CD4-positive, alpha-beta T cell treated with Interleukin-6 for 4 hours (primary cell): ENCODE data around the gene FBXL12.
"Not testable (repeated sequence)": the region's sequence is repeated elsewhere in the genome, so short reads cannot be mapped to it uniquely, and the experiment has no call there.

Experiments used
- DNase-seq: peaks from one replicate; pipeline ENCODE4 v3.0.0-alpha.2; 2020; ENCODE audit warnings: mixed read lengths

Gene FBXL12

DNA sequence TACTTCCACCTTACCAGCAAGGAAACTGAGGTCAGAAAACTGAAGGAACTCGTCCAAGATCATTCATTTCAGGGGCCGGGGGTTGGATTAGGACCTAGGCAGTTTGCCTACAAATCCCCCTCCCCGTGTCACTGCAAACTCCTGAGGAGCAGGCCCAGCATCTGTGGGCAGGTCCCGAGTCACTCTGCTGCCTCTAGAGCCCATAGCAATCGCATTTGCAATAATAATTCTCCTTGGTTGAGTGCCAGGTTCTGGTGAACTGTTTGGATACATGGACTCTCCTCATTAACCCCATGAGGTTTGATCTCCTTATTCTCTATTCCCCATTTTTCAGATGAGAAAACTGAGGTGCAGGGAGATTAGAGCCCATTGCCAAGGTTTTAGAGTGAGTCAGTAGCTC lies 17.1 kb upstream of the FBXL12 start:
- DNase-seq, result no peak

DNA sequence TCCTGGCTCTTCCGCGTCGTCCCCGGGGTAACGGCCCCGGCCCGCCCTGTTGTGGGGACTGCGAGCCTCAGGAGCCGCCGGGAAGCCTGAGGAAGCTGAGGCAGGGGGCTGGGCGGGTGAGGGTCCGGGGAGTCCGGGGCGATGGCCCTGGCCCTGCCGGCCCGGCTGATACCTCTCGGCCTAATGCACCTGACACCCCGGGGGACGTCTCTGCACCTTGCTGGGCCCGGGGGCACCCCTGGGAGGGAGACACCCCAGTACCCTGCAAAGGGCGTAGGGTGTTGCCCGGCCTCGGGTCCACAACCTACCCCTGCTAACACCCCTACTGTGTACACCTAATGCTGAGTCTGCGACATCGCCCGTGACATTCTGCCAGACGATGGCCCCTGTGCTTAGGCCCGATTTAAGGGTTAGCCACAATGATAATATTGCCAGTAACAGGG lies 16.6 kb upstream of the FBXL12 start:
- DNase-seq, result no peak

DNA sequence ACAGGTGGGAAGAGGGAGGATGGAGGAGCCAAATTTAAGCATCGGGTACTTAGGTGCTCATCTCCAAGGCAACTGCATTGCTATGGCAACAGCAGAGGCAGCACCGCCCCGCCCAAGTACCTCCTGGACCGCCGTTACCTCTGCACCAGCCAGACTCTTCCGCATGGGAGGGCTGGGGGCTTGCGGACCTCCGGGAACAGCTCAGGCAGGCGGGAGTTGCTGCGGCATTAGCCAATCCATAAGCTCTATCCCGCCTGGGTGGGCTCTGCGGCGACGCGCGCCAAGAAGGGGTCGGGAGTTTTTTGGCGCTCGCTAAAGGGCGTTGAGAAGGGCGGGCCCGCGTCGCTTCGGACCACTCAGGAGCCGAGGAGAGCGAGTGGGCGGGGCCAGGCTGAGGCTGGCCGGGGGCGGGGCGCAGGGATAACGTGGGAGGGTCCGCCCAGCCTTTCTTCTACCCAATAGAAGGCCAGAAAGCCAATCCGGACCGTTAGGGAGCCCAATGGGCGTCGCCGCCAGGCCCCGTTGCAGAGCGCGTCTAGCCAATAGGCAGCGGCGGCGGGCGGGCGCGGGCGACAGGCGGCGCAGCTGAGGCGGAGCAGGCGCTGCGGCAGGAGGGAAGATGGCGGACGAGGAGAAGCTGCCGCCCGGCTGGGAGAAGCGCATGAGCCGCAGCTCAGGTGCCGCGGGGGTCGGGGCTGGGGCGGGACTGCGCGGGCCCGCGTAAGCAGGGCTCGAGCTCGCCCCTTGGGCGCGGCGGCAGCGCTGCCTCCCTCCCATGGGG lies 16.0 kb upstream of the FBXL12 start, which contains the start of gene PIN1:
Gene PIN1, plus strand, starts transcription at position 593 of the 781 bp plus-strand sequence. Its CDS starts 27 bp downstream, at position 620.
- peak; percentile 99 for DNase-seq

DNA sequence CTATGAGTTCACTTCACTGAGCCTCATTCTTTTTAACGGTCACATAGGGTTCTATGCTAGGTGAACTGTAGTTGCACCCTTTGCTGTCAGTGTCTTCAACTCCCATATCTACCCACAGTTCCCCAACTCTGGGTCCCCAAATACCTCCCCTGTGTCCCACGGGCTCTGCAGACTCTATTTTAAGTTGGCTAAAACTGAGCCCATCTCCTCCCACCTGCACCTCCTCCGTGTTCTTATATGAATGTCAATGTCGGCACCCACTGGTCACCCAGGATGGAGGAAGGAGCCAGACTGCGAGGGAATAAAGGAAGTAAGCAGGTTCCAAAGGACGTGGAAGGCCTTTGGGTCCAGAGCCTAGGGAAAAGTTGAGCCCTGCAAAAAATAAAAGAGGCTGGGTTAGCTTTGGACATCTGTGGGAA lies 15.4 kb upstream of the FBXL12 start:
- no peak for DNase-seq

DNA sequence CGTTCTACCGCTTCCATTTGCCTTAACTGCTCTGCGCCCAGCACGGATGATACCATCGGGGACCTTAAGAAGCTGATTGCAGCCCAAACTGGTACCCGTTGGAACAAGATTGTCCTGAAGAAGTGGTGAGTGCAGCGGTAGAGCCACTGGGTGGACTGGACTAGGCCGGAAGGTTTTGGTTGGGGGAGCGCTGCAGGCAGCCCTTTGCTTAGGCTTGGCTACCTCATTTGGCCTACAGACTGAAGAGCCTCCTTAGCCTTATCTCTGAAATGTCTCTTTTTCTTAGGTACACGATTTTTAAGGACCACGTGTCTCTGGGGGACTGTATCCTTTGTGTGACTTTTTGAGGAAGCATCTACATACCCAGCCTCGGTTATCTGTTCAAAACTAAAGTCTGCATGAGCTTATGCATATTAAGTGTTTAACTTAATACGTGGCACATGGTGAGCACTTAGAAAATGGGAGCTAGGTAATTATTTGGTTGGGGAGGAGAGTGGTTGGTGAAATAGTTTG lies 9.7 kb upstream of the FBXL12 start:
- no peak for DNase-seq

DNA sequence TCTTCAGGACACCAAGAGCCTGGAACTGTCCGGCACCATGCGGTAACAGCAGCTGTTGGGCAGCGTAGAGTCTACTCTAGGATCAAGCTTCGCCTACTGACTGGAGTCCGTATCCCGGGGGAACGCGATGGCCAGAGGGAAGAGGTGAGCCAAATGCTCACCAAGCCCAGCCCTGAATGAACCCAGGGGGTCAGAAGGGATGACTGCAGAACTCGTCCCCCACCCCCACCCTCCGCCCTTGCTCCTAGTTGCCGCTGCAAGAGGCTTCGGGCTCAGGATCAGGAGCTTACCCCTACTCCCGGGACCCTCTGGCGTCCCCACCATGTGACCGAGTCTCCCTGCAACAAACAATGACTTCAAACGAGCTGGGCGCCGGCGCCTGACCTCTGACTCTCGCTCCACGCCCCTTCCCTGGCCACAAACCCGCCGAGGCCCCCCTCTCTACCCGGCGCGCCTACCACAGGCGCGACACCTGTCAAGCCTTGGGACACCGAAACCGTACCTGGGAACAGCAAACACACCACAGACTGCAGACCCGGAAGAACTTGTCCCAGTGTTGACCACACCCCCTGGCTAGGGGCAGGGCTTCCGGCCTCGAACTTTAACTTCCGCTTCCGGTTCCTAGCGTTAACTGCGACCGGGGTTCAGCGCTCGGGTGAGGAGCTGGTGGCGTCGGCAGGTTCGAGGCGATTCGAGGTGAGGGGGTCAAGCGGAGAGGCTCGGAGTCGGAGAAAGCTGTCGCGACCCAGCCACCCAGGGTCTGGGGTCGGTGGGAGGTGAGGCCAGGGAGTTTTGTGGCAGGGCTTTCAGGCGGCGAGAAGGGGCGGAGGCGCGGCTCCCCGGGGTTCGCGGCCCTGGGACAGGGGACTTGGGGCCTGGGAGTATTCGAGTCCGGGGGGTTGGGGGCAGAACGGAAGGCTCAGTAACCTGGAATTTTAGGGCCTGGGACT lies 8.7 kb upstream of the FBXL12 start, which contains the start of gene UBL5:
Gene UBL5, plus strand, starts transcription at position 630 of the 950 bp plus-strand sequence. CDS start 420 bp downstream, outside the sequence.
- peak; percentile 93 for DNase-seq

DNA sequence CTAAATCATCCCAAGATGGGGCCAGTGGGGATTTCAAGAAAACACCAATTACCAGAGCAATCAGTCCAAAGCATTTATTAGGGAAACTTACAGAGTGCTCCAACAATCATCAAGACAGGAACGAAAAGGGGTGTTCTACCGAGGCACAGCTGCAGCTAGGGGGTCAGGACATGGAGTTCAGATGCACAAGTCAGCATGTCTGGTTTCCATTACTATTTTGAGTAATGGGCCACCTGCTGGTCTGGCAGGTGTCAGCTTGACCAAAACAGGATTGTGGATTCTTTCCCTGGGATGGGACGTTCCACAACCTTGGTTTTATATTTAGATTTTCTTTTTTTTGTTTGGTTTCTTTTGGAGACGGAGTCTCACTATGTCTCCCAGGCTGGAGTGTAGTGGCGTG lies 4.9 kb upstream of the FBXL12 start:
- DNase-seq, result no peak

DNA sequence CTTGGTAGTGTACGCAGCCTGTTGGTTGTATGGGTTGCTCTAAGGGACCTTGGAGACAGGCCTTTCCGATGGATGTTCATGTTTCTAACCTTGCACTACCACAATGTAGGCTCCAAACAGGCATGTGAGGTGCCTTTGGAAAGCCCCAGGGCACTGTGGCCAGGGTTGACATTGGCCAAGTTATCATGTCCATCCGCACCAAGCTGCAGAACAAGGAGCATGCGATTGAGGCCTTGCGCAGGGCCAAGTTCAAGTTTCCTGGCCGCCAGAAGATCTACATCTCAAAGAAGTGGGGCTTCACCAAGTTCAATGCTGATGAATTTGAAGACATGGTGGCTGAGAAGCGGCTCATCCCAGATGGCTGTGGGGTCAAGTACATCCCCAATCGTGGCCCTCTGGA lies 1.2 kb upstream of the FBXL12 start:
- not testable (repeated sequence) for DNase-seq

DNA sequence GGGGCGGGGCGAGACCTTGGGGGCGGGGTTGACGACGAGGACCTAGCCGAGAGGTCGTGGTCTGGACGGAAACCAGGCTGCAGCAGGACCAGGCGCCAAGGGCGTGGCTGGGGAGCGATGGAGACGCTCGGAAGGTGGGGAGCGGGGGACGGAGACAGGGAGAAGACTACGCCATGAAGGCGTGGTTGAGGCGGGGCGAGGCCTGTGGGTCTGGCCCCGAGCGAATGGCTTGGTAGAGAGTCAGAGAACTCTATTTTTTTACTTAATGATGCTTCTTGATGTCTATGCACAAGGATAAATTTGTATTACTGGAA lies 674 bp upstream of the FBXL12 start:
- DNase-seq, result no peak

DNA sequence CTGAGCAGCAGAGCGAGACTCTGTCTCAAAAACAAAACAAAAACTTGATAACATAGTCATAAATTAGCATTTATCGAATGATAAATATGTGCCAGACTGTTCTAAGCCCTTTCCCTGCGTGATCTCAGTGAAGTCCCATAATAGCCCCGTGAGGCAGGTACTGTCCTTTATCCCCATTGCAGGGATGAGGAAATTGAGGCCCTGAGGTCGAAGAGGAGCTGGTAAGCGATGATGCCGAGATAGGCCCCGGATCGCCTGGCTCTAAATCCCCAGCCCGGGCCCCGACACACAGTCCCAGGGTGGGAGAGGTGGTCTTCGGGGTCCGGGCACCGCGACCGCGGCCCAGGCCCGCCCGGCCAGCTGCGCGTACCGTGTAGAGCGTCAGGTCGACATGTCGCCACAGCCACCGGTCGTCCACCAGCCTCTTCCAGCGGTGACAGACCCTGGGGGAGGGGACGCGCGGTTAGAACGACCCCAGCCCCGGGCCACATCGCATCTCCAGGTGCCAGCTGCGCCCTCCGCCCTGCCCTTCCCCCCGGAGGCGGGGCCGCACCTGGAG lies 625 bp downstream of the FBXL12 start:
- DNase-seq, result no peak

DNA sequence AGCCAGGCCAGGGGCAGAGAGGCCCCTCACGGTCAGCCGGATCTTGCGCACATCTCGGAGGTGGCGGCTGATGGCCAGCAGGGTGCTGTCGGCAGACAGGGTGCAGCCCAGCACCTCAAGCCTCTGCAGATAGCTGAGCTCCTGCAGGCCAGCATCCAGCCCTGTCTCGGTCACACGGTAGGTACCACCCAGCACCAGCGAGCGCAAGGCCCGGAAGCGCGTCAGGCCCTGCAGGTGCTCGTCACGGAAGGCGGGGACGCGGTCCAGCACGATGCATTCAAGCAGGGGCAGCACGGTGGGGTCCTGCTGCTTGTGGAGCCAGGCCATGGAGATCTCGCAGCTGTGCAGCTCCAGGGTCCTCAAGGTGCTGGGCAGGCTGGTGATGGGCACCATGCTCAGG lies 7.7 kb downstream of the FBXL12 start:
- DNase-seq, result no peak

DNA sequence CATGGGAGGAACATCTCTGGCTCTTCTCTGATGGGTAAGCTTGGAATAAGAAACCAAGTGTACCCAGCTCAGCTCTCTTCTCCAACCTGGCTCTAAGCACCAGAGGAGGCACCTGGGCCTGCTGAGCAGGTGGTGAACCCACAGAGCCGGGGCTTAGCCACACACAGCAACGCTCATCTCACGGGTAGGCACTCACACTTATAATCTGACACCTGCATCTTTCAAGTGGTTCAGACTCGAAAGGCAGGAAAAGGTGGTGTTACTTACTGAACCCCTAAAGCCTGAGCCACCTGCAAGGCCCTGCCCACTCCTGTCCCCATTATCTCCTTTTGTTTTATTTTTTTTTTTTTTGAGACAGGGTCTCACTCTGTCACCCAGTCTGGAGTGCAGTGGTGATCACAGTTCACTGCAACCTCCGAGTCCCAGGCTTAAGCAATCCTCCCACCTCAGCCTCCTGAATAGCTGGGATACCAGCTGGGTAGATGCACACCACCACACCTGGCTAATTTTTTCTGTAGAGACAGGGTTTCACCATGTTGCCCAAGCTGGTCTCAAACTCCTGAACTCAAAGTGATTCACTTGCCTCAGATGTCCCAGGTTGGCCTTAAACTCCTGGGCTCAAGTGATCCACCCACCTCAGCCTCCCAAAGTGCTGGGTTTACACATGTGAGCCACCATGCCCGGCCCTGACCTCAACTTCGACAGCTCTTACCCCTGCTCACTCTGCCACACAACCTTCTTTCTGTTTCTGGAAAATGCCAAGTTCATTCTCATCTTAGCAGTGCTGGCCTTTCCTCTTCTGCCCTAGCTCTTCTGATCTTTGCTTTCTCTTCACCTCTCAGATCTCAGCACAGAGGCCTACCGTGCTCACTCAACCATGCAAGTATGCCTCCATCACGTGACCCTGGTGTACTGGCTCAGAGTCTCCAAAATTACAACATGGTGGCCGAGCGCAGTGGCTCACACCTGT lies 9.7 kb downstream of the FBXL12 start:
- DNase-seq, result peak; percentile 61

DNA sequence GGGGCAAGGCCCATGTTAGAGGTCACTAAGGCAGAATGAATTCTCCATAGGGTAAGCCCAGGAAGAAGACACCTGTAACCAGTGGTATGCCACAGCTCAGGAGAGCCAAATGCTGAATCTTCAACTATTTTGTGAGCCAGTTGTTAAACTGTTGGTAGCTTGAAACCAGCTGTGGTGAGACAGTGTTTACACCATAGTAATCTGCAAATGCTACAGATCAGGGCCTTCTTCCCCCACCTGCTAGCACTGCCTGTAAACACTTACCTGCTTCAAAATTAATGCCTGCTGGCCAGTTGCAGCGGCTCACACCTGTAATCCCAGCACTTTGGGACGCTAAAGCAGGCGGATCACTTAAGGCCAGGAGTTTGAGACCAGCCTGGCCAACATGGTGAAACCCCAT lies 12.1 kb downstream of the FBXL12 start:
- DNase-seq, result no peak

DNA sequence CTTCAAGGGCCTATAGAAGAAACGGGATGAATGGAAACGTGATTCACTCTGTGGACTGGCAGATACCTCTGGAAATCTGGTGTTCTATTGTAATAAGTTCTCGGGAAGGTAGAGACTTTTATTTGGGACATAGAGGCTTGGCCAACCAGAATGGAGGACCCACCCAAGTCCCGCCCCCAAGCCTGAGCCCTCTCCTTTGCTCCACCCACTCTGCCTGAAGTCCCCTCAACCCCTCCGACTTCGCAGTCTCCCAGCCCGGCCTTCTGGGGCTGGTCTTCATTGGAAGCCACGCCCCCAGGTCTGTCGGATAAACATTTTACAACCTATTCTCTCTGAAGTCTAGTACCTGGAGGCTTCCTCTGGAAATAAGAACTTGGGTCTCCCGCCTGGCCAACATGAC lies 16.9 kb downstream of the FBXL12 start:
- DNase-seq, result no peak

DNA sequence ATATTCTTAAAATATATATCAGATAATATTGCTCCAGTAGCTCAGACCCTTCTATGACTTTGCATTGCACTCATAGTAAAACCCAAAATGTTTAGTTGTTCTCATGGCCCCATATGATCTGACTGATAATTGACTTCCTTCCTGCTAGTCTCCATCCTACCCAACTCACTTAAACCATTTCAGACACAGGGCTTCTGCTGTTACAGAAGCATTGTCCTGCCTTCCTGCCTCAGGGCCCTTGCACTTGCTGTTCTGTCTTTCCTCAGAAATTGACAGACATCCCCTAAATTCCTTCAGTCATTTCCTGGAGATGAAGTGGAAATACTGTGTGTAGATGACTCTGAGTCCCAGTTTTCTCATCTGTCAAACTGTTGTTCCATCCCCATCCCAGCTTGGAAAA lies 19.7 kb downstream of the FBXL12 start:
- no peak for DNase-seq

DNA sequence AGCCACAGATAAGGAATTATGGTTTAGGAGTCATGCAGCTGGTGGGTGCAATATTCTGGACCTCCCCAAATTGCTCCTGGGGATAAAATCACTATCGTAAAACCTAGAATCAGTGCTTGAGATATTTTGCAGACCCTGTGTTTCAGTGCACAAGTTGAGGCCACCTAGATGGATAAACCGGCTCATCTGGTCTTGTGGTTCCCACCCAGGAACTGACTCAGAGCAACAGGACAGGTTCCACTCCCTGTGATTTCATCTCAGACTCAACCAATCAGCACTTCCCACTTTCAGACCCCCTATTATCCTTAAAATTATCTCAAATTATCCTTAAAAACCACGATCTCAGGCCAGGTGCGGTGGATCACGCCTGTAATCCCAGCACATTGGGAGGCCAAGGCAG lies 21.0 kb downstream of the FBXL12 start:
- DNase-seq, result no peak

DNA sequence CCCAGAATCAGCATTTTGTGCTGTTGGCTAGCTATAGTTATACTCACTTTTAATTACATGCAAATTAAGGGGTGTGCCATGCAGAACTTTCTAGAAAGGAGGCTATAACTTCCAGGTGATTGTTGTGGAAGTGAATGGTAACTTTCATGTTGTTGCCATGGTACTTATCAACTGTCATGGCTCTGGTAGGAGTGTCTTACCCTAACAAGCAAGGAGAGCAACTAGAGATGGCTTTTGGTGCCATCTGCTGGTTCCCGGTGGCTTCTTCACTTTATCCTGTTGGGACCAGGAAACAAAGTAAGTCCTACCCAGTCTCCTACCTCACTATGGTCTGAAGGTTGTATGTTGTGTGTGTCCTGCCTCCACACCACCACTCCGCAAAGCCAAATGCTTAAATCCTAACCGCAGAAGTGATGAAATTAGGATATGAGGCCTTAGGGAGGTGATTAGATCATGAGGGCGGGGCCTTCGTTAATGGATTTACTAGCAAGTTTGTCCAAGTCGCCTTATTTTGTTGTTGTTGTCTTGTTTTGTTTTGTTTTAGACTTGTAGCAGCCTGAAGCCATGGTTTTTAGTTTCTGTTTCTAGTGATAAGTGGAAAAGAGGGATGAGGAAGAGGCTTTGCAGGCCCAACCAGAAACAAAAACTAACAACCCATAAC lies 22.6 kb downstream of the FBXL12 start:
- peak; percentile 88 for DNase-seq

DNA sequence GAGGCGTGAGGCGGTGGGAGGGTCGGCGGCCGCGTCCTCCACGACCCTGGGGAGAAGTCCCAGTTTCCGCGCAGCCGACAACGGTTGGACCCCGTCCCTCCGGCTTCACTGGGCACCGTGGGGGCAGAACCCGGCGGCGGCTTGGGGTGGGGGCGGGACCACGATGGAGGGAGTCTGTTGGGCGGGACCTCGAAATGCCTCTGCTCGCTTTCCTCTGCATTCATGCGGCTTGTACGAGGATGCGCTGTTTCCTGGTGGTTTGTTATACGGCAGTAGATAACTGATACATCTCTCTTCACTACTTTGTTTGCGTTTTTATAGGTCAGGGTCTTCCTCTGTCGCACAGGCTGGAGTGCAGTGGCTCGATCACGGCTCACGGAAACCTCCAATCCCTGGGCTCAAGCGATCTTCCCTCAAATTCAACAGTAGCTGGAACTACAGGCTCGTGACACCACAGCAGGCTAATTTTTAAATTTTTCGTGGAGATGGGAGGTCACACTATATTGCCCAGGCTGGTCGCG lies 25.7 kb downstream of the FBXL12 start:
- DNase-seq, result peak; percentile 73

DNA sequence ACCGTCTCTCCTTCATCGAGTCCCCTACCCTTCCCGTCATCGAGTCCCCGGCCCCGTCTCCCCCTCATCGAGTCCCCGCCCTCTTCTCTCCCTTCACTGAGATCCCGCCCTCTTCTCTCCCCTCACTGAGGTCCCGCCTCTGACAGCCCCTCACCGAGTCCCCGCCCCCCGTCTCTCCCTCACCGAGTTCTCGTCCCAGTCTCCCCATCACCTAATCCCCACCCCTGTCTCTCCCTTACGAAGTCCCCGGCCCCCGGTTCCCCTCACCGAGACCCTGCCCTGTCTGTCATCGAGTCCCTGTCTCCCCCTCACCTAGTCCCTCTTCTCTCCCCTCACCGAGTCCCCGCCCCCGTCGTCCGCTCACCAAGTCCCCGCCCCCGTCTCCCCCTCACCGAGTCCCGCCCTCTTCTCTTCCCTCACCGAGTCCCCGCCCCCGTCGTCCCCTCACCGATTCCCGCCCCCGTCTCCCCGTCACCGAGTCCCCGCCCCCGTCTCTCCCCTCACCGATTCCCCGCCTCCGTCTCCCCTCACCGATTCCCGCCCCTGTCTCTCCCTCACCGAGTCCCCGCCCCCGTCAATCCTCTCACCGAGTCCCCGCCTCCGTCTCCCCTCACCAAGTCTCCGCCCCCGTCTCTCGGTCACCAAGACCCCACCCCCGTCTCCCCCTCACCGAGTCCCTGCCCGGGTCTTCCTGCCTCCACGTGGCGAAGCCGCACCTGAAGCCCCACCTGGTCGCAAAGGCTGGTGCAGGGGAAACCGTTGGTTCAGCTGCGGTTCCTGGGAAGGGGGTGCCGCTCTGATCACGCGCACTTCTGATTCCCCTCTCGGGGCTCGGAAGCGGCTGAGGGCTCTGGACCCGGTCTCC lies 26.4 kb downstream of the FBXL12 start:
- DNase-seq, result peak; percentile 99

DNA sequence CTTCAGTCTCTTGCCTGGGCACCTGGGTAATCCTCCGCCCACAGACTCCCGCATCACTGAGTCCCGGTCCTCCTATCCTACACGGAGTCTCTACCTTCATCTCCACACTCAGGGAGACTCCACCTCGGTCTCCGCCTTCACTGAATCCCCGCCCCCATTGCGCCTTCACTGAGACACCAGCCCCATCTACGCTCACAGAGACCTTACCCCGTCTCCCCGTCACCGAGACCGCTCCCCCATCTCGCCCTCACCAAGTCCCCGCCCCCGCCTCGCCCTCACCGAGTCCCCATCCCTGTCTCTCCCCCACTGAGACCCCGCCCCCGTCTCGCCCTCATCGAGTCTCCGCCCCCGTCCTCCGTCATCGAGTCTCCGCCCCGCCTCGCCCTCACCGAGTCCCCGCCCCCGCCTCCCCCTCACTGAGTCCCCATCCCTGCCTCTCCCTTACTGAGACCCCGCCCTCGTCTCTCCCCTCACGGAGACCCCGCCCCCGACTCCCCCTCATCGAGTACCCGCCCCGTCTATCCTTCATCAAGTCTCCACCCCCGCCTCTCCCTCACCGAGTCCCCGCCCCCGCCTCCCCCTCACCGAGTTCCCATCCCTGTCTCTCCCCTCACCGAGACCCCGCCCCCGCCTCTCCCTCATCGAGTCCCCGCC lies 27.2 kb downstream of the FBXL12 start:
- peak; percentile 98 for DNase-seq
